Calu3 (cell line): Measurements from ENCODE around the gene PCDHGA3. TPM values are rescaled to one million over a fixed set of nuclear protein-coding genes. Genes with fewer than 3 reads are reported as not detected.
A peak's percentile ranks its signal among the peaks of the same experiment; 100 is the strongest.
"Not testable (repeated sequence)": the region's sequence is repeated elsewhere in the genome, so short reads cannot be mapped to it uniquely, and the experiment has no call there.

ENCODE experiments used
- BruUV-seq: library from RNA; stranded (reverse); fragments of 400-500 nt; replicated peaks from 2 replicates; lab custom pipeline; 2021; lab: Mats Ljungman, UMichigan
- CTCF ChIA-PET: fragments of 300-600 bp; sonication (Branson Sonifier 250); formaldehyde crosslinking; loops from one replicate; lab custom pipeline; 2022; ENCODE audit warnings: antibody characterized with exemption; lab: Charles Lee
- DNase-seq: peaks from one replicate; pipeline ENCODE4 v3.0.0; 2022
- H3K27ac Mint-ChIP-seq: one replicate; pipeline ENCODE4 v1.8.0; 2022; ENCODE audit warnings: mixed read lengths; ENCODE audit not compliant: unreplicated experiment
- H3K27me3 Mint-ChIP-seq: one replicate; pipeline ENCODE4 v1.8.0; 2022; ENCODE audit warnings: mixed read lengths; ENCODE audit not compliant: unreplicated experiment
- H3K36me3 Mint-ChIP-seq: one replicate; pipeline ENCODE4 v1.8.0; 2022; ENCODE audit warnings: mild to moderate bottlenecking, moderate library complexity, mixed read lengths; ENCODE audit not compliant: insufficient read depth, unreplicated experiment
- H3K4me1 Mint-ChIP-seq: one replicate; pipeline ENCODE4 v1.8.0; 2022; ENCODE audit warnings: mild to moderate bottlenecking, low read depth, mixed read lengths; ENCODE audit not compliant: unreplicated experiment
- H3K4me3 Mint-ChIP-seq: one replicate; pipeline ENCODE4 v1.8.0; 2022; ENCODE audit warnings: mild to moderate bottlenecking, low read depth, moderate library complexity, mixed read lengths; ENCODE audit not compliant: unreplicated experiment
- H3K9me3 Mint-ChIP-seq: one replicate; pipeline ENCODE4 v1.8.0; 2022; ENCODE audit warnings: low read depth, mixed read lengths; ENCODE audit not compliant: unreplicated experiment
- CTCF ChIP-seq: fragments of 200-600 bp; IDR thresholded peaks from one replicate; pipeline ENCODE4 v1.8.0; 2022; ENCODE audit warnings: antibody characterized with exemption; ENCODE audit not compliant: unreplicated experiment
- intact Hi-C: fragments of 100-400 bp; cut with micrococcal nuclease; formaldehyde crosslinking; loops from one replicate; pipeline ENCODE4 v1.10.0; 2022; ENCODE audit not compliant: unreplicated experiment
- total RNA-seq: library from RNA; stranded (reverse); gene quantifications from 2 replicates; pipeline ENCODE4 v1.2.3, GENCODE V29; 2022

Gene PCDHGA3
- total RNA-seq, 1 experiment from 2014 or later, result not detected

GRCh38 chr5:141373673-141374317 is 30.2 kb downstream of the PCDHGA3 start, which contains the start of gene PCDHGA6:
Gene PCDHGA6, plus strand, starts transcription at chr5:141373891. Its CDS starts 193 bp downstream, at chr5:141374084.
- no peak within 1 kb of the TSS for H3K27ac Mint-ChIP-seq
- BruUV-seq, result no TSS peak
- intact Hi-C loops, result no loop called here
- no peak for TF ChIP-seq CTCF
- H3K4me1 Mint-ChIP-seq, result no peaks in the 10 kb centered on the region
- no peaks in the 10 kb centered on the region for H3K27me3 Mint-ChIP-seq
- no peak for DNase-seq
- H3K36me3 Mint-ChIP-seq, result peaks cover 9% of the 10 kb centered on the region
- H3K4me3 Mint-ChIP-seq, result no peak within 1 kb of the TSS
- CTCF ChIA-PET, result no interaction called here
- peaks cover 9% of the 10 kb centered on the region for H3K9me3 Mint-ChIP-seq

- H3K36me3 Mint-ChIP-seq, result peaks cover 9% of the 10 kb centered on the region
- CTCF ChIA-PET, result no interaction called here
- TF ChIP-seq CTCF, result no peak
These were observed 31.0 kb downstream of the PCDHGA3 start for GRCh38 chr5:141374627-141375026.

GRCh38 chr5:141375444-141376155 is 32.0 kb downstream of the PCDHGA3 start:
- H3K4me3 Mint-ChIP-seq, BruUV-seq, H3K27ac Mint-ChIP-seq, DNase-seq, CTCF ChIA-PET, H3K4me1 Mint-ChIP-seq, H3K27me3 Mint-ChIP-seq, intact Hi-C loops, H3K36me3 Mint-ChIP-seq: not testable (repeated sequence)
- H3K9me3 Mint-ChIP-seq, result peaks cover 11% of the 10 kb centered on the region

More at GRCh38 chr5:141374627-141375026, 31.0 kb downstream of the PCDHGA3 start:
- intact Hi-C loops, result no loop called here
- H3K4me1 Mint-ChIP-seq, result no peaks in the 10 kb centered on the region
- H3K4me3 Mint-ChIP-seq, result no peak overlapping the region
- H3K27me3 Mint-ChIP-seq, result no peaks in the 10 kb centered on the region
- BruUV-seq, result no TSS peak
- H3K27ac Mint-ChIP-seq, result no peak overlapping the region
- no peak for DNase-seq
- peaks cover 9% of the 10 kb centered on the region for H3K9me3 Mint-ChIP-seq

GRCh38 chr5:141382469-141383294 is 39.1 kb downstream of the PCDHGA3 start, which contains the start of gene PCDHGA7:
Gene PCDHGA7, plus strand, starts transcription at chr5:141382742. Its CDS starts 158 bp downstream, at chr5:141382900.
- H3K9me3 Mint-ChIP-seq, result peaks cover 5% of the 10 kb centered on the region
- TF ChIP-seq CTCF, result no peak
- peak within 1 kb of the TSS; percentile 55 for H3K4me3 Mint-ChIP-seq
- H3K36me3 Mint-ChIP-seq, result peaks cover 4% of the 10 kb centered on the region
- H3K27me3 Mint-ChIP-seq, result no peaks in the 10 kb centered on the region
- no TSS peak for BruUV-seq
- CTCF ChIA-PET, result no interaction called here
- intact Hi-C loops, result no loop called here
- no peaks in the 10 kb centered on the region for H3K4me1 Mint-ChIP-seq
- H3K27ac Mint-ChIP-seq, result no peak within 1 kb of the TSS
- no peak for DNase-seq
